Femur (tissue), 1 donor: ENCODE results near the gene CYP4F12.

Experiments
- DNase-seq: peaks from one replicate; pipeline ENCODE4 v3.0.0-alpha.2; 2017

Gene CYP4F12, protein sequence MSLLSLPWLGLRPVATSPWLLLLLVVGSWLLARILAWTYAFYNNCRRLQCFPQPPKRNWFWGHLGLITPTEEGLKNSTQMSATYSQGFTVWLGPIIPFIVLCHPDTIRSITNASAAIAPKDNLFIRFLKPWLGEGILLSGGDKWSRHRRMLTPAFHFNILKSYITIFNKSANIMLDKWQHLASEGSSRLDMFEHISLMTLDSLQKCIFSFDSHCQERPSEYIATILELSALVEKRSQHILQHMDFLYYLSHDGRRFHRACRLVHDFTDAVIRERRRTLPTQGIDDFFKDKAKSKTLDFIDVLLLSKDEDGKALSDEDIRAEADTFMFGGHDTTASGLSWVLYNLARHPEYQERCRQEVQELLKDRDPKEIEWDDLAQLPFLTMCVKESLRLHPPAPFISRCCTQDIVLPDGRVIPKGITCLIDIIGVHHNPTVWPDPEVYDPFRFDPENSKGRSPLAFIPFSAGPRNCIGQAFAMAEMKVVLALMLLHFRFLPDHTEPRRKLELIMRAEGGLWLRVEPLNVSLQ

DNA sequence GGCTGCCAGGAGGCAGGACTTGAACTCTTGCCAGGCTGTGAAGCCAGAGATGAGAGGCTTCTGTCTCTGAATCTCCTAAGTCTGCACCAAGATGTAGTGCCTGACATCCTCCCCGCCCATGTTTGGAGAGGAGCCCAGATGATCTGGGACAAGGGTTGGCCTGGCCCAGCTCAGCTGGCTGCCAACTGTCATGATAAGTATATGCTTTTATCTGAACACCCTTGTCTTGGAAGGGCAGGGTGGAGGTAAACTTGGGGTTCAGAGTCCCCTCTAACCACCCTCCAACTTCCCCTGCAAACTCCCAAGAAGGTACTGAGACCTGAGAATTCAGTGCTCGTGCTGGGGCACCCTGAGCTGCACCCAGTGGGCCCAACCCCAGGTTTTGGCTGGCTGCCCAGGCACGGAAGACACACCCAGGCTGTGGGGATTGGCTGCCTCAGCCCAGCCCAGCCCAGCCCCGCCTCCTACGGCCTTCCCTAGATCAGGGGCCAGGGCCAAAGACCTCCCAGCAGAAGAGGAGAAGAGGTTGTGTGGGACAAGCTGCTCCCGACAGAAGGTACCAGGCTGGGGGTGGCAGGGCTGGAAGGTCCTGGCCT is at the start of gene CYP4F12:
CYP4F12 (plus strand) TSS at position 508 of the 596 bp plus-strand sequence. CDS start 443 bp downstream, outside the sequence.
- peak; percentile 69 for DNase-seq

DNA sequence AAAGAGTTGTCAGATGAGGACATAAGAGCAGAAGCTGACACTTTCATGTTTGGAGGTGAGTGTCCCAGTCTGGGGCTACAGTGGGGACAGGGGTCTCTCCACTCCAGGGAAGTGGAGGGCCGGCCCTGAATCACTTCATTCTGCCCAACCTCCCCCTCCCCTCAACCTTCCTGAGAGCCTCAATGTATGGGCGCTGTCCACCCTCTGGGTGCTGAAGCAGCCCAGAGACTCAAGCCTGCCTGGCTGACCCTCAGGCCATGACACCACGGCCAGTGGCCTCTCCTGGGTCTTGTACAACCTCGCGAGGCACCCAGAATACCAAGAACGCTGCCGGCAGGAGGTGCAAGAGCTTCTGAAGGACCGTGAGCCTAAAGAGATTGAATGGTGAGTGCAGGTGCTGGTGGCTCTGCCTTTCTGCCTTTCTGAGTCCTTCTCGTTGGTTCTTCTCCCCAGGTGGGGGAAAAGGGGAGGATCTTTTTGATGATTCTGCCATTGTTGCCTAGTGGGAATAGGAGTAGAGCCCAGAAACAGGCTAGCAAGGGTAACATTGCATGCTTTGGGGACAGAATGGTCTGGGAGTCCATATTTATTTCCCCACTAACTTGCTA is 49.1 kb upstream of the CYP4F12 start:
- no peak for DNase-seq

DNA sequence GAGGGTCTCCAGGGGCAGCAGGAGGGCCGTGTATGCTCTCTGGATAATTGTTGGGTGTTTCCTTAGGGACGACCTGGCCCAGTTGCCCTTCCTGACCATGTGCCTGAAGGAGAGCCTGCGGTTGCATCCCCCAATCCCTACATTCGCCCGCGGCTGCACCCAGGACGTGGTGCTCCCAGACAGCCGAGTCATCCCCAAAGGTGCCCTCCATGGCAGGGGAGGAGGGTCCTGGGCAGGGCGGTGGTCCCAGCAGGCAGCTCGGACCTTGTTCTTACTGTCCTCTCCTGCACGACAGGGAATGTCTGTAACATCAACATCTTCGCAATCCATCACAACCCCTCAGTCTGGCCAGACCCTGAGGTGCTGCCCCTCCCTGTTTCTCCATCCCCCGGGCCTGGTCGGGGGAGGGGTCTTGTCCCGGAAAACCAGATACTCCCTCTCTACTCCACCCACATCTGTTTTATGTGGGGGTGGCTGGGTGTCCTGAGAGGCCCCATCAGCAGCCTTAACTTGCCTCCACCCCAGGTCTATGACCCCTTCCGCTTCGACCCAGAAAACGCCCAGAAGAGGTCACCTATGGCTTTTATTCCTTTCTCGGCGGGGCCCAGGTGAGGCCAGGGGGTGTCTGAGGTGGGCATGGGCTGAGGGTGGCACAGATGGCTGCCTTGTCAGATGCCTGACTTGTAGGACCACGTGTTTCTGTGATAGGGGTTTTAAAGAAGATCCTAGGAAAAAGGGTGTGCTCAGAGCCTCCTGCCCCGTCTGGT is 44.5 kb upstream of the CYP4F12 start:
- no peak for DNase-seq

DNA sequence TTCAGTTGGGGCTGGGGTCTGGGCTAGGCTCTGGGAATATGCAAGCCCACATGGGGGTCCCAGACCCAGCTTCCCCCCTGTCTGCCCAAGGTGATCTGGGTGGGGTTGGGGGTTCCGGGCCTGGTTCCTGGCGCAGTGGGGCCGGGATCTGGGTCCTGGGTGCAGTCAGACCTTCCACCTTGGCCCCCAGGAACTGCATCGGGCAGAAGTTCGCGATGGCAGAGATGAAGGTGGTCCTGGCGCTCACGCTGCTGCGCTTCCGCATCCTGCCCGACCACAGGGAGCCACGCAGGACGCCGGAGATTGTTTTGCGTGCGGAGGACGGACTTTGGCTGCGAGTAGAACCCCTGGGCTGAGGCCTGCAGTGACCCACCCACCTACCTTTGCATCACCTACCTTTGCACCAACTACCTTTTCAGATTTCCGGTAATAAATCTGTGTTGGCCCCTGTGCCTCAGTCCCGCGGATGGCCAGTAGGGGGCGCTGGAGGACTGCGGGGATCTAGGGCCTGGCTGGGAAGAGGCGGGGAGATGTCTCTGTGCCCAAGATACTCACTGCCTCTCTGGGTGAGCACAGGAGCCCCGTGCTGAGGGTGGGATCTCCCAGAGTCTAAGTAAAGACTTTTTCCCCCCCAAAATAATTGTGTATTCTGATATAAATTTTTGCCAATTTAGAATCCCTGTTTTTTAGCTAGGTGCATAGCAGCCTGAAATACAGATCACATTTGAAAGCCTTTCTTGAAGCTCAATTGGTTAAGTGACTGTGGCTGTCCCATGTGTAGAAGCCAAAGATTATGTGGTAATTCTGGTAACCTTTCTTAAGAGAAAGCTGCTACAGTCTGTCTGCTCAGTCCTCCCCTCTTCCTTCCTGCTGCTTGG is 43.6 kb upstream of the CYP4F12 start:
- peak; percentile 81 for DNase-seq

DNA sequence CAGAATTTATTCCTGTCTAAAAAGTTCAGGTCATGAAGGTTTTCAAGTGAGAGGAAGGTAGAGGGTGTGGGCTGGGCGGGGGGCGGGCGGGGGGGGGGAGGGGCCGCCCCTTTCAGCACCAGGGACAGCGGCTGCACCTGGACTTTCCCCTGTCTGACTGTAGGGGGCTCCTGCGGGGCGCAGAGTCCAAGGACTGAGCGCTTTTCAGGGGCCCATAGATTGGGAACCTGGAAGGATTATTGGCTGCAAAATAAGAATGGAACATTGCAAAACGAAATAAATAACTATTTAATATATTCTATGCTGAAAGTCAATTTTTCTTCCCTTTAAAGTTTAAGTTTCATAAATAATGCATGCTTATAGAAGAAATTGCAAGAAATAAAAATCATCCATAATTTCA is 41.1 kb upstream of the CYP4F12 start:
- no peak for DNase-seq

DNA sequence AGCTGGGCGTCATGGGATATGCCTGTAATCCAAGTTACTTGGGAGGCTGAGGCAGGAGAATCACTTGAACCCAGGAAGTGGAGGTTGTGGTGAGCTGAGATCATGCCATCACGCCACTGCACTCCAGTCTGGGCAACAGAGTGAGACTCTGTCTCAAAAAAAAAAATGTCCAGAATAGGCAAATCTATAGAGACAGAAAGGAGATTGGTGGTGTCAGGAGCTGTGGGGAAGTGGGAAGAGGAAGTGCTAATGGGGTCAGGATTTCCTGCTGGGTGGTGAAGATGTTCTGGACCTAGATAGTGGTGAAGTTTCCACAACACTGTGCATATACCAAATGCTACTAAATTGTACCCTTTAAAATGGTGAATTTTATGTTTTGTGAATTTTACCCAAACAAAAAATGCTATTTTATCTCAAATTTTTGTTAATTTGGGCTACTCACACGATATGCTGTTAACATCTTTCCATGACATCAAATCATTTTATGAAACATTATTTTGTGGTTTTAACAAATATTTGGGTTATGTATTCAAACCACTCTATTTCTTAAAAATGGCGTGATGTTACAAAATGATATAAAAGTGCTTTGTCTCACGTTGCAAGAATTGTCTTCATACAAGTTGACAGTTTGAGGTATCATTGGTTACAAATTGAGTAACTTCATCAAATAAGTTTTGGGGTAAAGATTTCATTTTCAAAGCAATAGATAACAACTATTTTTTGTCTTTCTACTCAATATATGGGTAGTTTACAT is 39.6 kb upstream of the CYP4F12 start:
- DNase-seq, result no peak

DNA sequence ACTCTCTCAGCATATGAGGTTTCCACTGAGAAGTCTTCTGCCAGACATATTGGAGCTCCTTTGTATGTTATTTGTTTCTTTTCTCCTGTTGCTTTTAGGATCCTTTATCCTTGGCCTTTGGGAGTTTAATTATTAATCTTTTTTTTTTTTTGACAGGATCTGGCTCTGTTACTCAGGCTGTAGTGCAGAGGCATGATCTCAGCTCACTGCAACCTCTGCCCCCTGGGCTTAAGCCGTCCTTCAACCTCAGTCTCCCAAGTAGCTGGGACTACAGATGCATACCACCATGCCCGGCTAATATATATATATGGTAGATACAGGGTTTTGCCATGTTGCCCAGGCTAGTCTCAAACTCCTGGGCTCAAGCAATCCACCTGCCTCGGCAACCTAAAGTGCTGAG is 38.8 kb upstream of the CYP4F12 start:
- DNase-seq, result no peak

DNA sequence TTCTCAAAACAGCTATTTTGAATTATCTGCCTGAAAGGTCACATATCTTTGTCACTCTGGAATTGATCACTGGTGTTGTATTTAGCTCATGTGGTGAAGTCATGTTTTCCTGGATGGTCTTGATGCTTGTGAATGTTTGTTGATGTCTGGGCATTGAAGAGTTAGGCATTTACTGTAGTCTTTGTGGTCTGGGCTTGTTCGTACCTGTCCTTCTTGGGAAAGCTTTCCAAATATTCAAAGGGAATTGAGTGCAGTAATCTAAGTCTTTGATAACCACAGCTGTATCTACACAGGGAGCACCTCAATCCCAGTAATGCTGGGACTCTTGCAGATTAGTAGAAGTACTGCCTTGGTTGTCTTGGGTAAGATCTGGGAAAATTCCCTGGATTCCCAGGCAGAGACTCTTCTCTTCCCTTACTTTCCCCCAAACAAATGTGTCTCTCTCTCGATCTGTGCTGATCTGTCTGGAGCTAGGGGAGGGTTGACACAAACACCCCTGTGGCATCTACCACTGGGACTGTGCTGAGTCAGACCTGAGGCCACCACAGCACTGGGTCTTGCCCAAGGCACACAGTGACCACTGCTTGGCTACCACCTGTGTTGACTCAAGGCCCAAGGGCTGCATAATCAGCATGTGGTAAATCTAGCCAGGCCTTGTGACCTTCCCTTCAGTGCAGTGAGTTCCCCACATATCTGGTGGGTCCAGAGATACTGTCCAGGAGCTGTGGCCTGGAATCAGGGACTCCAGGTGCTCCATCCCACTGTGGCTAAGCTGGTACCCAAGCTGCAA is 37.7 kb upstream of the CYP4F12 start:
- DNase-seq, result no peak

DNA sequence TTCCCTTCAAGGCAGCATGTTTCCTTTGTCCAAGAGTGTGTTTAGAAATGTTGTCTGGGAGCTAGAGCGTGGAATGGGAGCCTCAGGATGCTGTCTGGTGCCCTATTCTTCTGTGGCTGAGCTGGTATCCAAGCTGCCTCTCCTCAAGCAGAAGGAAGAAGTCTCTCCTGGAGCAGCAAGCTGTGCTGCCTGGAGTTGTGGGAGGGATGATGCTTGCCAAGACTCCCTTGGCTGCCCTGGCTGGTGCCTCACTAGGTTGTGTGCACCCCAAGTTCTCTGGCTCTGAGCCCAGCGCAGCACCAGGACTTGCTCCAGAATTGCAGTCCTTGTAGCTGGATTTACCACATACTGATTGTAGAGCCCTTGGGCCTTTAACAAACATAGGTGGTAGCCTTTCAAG is 36.9 kb upstream of the CYP4F12 start:
- no peak for DNase-seq

DNA sequence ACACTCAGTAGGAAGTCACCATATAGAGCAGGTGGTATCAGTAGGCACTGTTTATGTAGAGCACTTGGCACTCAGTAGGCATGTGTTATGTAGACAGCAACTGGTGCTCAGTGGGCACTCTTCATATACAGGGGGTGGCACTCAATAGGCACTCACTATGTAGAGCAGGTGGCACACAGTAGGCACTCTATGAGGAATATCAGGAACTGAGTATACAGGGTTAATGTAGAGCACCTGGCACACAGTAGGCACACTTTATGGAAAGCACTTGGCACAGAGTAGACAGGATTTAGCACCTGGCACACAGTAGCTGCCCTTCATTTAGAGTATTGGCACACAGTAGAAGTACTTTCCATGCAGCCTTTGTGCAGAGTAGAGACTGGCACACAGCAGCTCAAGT is 33.3 kb upstream of the CYP4F12 start:
- no peak for DNase-seq

DNA sequence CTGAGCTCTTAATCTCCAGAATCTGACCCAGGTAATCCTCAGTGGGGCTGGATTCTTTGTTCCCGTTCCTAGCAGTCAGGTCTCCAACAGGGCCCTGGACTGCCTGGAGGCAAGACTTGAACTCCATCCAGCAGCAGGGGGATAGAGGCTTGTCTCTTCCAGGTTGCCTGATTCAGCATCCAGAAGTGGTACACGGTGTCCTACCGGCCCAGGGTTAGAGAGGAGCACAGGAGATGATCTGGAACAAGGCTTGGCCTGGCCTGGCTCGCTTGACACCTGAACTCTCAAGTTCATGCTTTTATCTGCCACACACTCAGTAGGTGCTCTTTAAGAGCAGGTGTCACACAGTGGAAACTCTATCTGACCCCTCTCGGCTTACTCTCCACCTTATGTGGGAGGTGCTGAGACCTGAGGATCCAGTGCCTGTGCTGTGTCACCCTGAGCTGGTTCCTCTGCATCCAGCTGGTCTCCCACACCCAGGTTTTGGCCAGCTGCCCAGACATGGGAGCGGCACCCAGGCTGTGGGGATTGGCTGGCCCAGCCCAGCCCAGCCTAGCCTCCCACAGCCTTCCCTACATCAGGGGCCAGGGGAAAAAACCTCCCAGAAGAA is 32.5 kb upstream of the CYP4F12 start, which contains the start of gene CYP4F3:
CYP4F3 (plus strand) TSS at position 604 of the 610 bp plus-strand sequence. CDS start 519 bp downstream, outside the sequence.
- DNase-seq, result peak; percentile 67

DNA sequence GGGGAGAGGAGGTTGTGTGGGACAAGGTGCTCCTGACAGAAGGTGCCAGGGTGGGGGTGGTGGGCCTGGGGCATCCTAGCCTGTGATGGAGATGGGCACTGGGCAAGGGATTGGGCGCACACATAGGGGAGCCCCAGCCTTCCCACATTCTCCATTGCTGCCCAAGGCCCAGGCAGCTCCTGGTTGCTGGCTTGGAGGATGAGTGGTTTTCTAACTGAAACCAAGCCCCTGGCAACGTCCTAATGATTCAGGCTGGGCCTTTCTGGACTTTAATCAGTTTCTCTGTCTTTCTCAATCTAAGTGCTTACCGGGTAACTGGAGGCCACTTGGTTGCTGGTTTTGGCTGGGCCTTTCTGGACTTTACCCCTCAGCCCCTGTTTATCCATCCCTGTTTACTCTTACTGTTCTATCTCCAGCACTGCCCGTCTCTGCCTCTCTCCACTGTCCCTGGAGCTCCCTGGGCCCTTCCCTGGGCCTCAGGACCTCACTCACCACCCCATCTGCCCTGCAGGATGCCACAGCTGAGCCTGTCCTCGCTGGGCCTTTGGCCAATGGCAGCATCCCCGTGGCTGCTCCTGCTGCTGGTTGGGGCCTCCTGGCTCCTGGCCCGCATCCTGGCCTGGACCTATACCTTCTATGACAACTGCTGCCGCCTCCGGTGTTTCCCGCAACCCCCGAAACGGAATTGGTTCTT is 31.8 kb upstream of the CYP4F12 start:
- DNase-seq, result no peak

DNA sequence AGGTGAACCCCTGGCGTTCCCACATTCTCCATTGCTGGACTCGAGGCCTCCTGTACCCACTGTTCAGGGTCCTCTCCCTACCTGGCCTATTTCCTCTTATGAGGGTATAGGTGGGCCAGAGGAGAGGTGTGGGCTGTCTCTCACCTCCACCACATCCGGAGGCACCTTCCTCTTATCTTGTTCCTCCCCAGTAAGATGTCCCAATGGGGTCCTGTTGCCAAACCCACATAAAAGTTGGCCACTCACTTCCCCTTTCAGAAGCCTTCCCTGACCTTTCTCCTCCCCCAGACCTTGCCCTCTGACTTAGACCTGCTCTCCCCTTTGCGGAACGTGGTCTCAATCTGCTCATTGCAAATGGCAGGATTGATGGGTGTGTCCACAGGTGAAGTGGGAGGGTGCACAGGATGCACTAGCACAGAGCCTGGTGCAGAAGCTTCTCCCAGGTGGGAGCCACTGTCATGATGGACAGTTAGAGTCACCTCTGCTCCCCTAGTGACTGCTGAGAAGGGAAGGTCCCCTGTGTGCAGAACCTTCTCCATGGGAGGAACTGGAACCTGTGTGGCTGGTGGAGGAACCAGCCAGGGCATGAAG is 30.9 kb upstream of the CYP4F12 start:
- peak; percentile 46 for DNase-seq

DNA sequence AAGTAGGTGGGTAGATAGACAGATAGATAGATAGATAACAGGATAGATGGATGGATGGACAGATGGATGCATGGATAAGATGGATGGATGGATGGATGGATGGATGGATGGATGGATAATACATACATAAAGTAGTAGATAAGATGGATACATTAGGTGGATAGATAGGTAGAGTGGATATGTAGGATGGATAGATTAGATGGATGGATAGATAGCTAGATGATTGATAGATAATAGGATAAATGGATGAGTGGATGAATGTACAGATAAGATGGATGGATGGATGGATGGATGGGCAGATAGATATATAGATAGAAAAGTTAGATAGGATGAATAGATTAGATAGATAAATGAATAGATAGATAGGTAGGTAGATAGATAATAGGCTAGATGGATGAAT is 30.1 kb upstream of the CYP4F12 start:
- no peak for DNase-seq

DNA sequence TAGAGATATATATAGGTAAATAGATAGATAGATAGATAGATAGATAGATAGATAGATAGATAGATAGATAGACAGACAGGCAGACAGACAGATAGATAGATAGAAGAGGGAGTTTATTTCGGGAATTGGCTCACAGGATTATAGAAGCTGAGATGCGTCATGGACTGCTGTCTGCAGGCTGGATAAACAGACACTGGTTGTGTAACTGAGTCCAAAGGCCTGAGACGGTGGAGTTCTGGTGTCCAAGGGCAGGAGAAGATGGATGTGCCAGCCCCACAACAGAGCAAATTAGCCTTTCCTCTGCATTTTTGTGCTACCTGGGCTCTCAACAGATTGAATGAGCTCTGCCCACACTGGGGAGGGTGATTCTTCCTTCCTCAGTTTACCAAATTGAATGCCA is 29.5 kb upstream of the CYP4F12 start:
- DNase-seq, result no peak

DNA sequence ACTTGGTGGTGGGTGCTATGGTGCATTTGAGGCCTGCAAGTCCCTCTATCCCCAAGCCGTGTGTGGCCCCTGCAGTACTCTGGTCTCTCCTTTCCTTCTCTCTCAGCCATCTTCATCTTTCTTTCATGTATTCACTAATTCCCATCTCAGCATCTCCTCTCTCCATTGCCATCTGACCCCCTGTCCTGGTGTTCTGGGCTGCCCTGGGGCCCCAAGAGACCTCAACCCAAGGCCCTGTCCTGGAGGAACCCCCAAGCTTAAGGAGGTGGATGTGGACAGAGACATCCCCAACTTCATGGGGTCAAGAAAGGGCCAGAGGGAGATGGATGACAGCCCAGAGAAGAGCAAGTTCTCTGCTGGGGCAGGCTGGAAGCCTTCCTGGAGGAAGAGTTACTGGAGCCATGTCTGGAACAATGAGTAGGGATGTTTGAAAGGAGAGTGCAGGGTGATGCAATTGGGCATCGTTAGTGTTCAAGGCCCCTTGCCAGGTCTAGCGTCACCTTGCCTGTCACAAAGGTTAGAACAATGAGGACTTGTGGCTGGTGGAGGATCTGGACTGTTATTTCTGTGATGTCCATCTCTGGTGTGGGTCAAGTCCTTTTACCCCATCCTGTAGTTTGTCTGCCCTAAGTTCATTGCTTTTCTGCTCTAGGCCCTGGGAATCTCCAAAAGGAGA is 28.7 kb upstream of the CYP4F12 start:
- DNase-seq, result no peak

DNA sequence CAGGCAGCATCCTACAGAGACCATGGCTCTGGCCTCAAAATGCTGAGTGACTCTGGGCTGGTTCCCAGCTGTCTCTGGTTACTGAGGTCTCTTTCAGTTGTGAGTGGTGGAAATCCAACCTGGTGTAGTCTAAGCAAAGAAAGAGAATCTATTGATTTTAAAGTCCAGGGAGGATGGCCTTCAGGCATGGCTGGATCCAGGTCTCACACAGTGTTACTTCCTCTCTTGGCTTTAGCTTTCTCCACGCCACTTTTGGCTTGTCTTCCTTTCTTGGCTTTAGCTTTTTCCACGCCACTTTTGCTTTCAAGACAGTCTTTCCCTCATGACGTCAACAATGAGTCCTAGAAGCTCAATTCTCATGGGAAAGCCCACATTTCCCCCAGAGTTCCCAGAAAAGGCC is 28.1 kb upstream of the CYP4F12 start:
- no peak for DNase-seq

DNA sequence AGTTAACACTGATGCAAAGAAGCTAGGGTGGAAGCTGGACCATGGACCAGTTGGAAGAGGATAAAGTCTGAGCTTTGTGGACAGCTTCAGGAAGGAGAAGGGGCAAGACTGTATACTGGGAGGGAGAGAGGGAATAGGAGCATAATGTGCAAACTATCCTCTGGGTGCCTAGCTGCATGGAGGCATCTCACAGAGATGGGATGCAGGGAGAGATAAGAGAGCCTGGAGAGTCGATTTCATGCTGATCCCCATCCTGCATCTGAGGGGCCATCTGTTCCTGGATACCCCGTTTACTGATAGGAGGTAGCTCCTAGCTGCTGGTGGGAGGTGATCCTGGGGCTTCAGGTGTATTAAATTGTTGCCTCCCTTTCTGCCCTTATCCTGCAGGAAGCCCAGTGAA is 23.4 kb upstream of the CYP4F12 start:
- DNase-seq, result no peak
